ENCODE data around the gene TAF6. TPM values are rescaled to one million over a fixed set of nuclear protein-coding genes. Genes with fewer than 3 reads are reported as not detected.

Gene TAF6
- total RNA-seq, 5 donors from 2014 or later (not counting 1 experiment from before 2014, with no cell fraction given) = 44.1 to 73.5 (median 61.3) TPM

DNA sequence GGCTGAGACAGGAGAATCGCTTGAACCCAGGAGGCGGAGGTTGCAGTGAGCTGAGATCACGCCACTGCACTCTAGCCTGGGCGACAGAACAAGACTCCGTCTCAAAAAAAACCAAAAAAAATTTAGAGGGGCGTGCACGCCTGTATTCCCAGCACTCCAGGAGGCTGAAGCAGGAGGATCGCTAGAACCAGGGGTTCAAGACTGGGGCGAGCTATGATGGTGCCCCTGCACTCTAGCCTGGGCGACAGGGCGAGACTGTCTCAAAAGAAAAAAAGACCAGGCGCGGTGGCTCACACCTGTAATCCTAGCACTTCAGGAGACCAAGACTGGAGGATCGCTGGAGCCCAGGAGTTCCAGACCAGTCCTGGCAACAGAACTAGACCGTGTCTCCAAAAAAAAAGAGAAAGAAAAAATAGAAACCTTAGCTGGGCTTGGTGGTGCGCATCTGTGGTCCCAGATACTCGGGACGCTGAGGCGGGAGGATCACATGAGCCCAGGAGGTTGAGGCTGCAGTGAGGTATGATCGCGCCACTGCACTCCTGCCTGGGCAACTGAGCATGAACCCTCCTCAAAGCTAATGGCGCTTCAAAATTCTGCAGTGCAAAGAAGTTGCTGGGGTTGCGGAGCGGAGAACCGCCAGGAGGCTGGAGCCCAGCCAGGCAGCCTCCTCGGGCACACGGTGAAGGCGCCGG lies 7.2 kb upstream of the TAF6 start:
- H3K4me1 ChIP-seq (ENCODE audit: control insufficient read depth in 1 of 2, extremely low read depth in 1 of 2, insufficient read depth in 2 of 2, low read length in 2 of 2) = peaks cover 7 to 52% of the 10 kb centered on the region in 2 experiments

DNA sequence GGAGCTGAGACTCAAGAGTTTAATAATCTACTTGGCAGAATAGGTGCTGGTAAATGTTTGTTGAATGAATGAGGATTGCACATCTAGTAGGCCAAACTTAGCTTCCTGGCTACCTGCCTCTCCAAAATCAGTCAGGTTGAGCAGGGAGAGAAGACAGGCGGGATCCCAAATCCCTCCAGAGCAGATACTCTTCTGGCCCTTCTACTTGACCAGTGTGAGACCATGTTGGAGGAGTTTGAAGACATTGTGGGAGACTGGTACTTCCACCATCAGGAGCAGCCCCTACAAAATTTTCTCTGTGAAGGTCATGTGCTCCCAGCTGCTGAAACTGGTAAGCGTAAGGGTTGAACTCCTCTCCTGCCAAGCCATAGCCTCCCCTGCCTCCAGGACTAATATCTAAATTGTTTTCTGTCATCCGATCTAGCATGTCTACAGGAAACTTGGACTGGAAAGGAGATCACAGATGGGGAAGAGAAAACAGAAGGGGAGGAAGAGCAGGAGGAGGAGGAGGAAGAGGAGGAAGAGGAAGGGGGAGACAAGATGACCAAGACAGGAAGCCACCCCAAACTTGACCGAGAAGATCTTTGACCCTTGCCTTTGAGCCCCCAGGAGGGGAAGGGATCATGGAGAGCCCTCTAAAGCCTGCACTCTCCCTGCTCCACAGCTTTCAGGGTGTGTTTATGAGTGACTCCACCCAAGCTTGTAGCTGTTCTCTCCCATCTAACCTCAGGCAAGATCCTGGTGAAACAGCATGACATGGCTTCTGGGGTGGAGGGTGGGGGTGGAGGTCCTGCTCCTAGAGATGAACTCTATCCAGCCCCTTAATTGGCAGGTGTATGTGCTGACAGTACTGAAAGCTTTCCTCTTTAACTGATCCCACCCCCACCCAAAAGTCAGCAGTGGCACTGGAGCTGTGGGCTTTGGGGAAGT lies 5.4 kb upstream of the TAF6 start:
- DNase-seq = no peak
- H3K27ac Mint-ChIP-seq = peak overlapping the region; percentile 74 to 100
- POLR2A ChIA-PET = interaction anchor here (0.5 to 0.8 kb wide), 5 partner anchors 24 to 661 kb away, joined by 3 to 6 read pairs (median 3); partner anchors contain the start of gene MCM7 (in 1 of the 2)
- no peaks in the 10 kb centered on the region for H3K27me3 Mint-ChIP-seq
- no peaks in the 10 kb centered on the region for H3K9me3 Mint-ChIP-seq
- Histone ChIP-seq H3K36me3 (ENCODE audit: control insufficient read depth in 2 of 2, extremely low read depth in 1 of 2, insufficient read depth in 1 of 2, low read length in 1 of 2) (peaks cover 0 to 13% of the 10 kb centered on the region in 2 donors), H3K27ac (ENCODE audit: low read length) (no peak overlapping the region), H3K4me1 (ENCODE audit: control insufficient read depth in 1 of 2, extremely low read depth in 1 of 2, insufficient read depth in 2 of 2, low read length in 2 of 2) (peaks cover 7 to 53% of the 10 kb centered on the region in 2 experiments), H3K27me3 (replicated peaks in 1 of 2; ENCODE audit: control insufficient read depth in 2 of 2, extremely low read depth in 1 of 2, insufficient read depth in 2 of 2, low read length in 1 of 2) (no peaks in the 10 kb centered on the region), H3K9me3 (no peaks in the 10 kb centered on the region), H3K4me3 (ENCODE audit: control insufficient read depth in 1 of 2, extremely low read depth in 1 of 2, low read length in 1 of 2) (no peak overlapping the region)
- no peak for ATAC-seq (replicated peaks in 1 of 4)
- H3K36me3 Mint-ChIP-seq = peaks cover 12% of the 10 kb centered on the region
- peaks cover 45 to 49% (median 47%) of the 10 kb centered on the region in 3 donors for H3K4me1 Mint-ChIP-seq
- H3K4me3 Mint-ChIP-seq = peak overlapping the region; percentile 98 to 100 (median 100)
- WGBS (ENCODE audit: insufficient coverage) = 100% methylated on average over 1 of the region's 4 CpGs
- CTCF ChIA-PET = interaction anchor here (0.5 to 0.6 kb wide), 6 partner anchors 11 to 580 kb away, joined by 3 to 7 read pairs (median 4); no protein-coding TSS in a partner anchor

More for the DNA sequence above, 7.2 kb upstream of the TAF6 start:
- Histone ChIP-seq H3K9me3 (no peaks in the 10 kb centered on the region), H3K27me3 (replicated peaks in 1 of 2; ENCODE audit: control insufficient read depth in 2 of 2, extremely low read depth in 1 of 2, insufficient read depth in 2 of 2, low read length in 1 of 2) (no peaks in the 10 kb centered on the region), H3K36me3 (ENCODE audit: control insufficient read depth in 2 of 2, extremely low read depth in 1 of 2, insufficient read depth in 1 of 2, low read length in 1 of 2) (peaks cover 0 to 13% of the 10 kb centered on the region in 2 donors), H3K4me3 (ENCODE audit: control insufficient read depth in 1 of 2, extremely low read depth in 1 of 2, low read length in 1 of 2) (peak overlapping the region; percentile 82 to 91), H3K27ac (ENCODE audit: low read length) (peak overlapping the region; percentile 97)
- Mint-ChIP-seq H3K4me1 (peaks cover 41 to 44% (median 42%) of the 10 kb centered on the region in 3 donors), H3K9me3 (no peaks in the 10 kb centered on the region), H3K27ac (peak overlapping the region; percentile 100), H3K36me3 (peaks cover 12% of the 10 kb centered on the region), H3K27me3 (no peaks in the 10 kb centered on the region), H3K4me3 (peak overlapping the region; percentile 98 to 100 (median 100))
- ChIA-PET POLR2A (interaction anchor here (0.6 to 0.9 kb wide), 5 partner anchors 26 to 653 kb away, joined by 3 to 13 read pairs (median 3); partner anchors contain the start of gene GPC2 (in 1 of the 2)), CTCF (interaction anchor here in 1 of 2 donors (1.0 to 1.1 kb wide), 2 partner anchors 22 to 667 kb away, joined by 3 to 6 read pairs; partner anchors contain the start of gene LAMTOR4)
- no peak for ATAC-seq (replicated peaks in 1 of 4)
- no peak for DNase-seq
- 5% methylated on average over 25 of the region's 29 CpGs for WGBS (ENCODE audit: insufficient coverage)

DNA sequence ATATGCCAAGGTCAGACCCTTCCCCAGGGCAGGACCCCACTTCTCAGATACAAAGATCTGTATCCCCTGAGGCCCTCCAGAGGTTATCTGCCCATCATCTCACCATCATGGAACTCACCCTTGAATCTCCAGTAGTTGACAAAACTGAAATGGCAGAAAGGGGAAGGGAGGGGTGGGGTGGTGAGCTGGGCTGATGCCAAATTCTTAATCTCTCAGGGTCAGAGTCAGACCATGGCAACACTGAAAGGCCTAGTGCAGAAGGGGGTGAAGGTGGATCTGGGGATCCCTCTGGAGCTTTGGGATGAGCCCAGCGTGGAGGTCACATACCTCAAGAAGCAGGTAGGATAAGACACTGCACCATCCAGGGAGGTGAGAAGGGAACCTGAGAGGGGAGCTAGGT lies 3.4 kb upstream of the TAF6 start:
- WGBS (ENCODE audit: insufficient coverage) = 100% methylated on average over 1 of the region's 1 CpG
- no peak overlapping the region for H3K4me3 Mint-ChIP-seq
- Histone ChIP-seq H3K27ac (ENCODE audit: low read length) (no peak overlapping the region), H3K9me3 (no peaks in the 10 kb centered on the region), H3K27me3 (replicated peaks in 1 of 2; ENCODE audit: control insufficient read depth in 2 of 2, extremely low read depth in 1 of 2, insufficient read depth in 2 of 2, low read length in 1 of 2) (no peaks in the 10 kb centered on the region), H3K36me3 (ENCODE audit: control insufficient read depth in 2 of 2, extremely low read depth in 1 of 2, insufficient read depth in 1 of 2, low read length in 1 of 2) (peaks cover 0 to 13% of the 10 kb centered on the region in 2 donors), H3K4me3 (ENCODE audit: control insufficient read depth in 1 of 2, extremely low read depth in 1 of 2, low read length in 1 of 2) (no peak overlapping the region), H3K4me1 (ENCODE audit: control insufficient read depth in 1 of 2, extremely low read depth in 1 of 2, insufficient read depth in 2 of 2, low read length in 2 of 2) (peaks cover 9 to 52% of the 10 kb centered on the region in 2 experiments)
- H3K9me3 Mint-ChIP-seq = no peaks in the 10 kb centered on the region
- peak overlapping the region in 1 of 2 donors; percentile 28 for H3K27ac Mint-ChIP-seq
- ChIA-PET CTCF (interaction anchor here (0.5 to 0.6 kb wide), 3 partner anchors 12 to 360 kb away, joined by 4 to 5 read pairs (median 4); no protein-coding TSS in a partner anchor), POLR2A (interaction anchor here in 1 of 2 donors (0.6 kb wide), 1 partner anchor 42 kb away, joined by 3 read pairs; no protein-coding TSS in a partner anchor)
- H3K4me1 Mint-ChIP-seq = peaks cover 50 to 53% (median 52%) of the 10 kb centered on the region in 3 donors
- H3K36me3 Mint-ChIP-seq = peaks cover 12% of the 10 kb centered on the region
- no peaks in the 10 kb centered on the region for H3K27me3 Mint-ChIP-seq
- no peak for DNase-seq
- ATAC-seq (replicated peaks in 1 of 4) = no peak

DNA sequence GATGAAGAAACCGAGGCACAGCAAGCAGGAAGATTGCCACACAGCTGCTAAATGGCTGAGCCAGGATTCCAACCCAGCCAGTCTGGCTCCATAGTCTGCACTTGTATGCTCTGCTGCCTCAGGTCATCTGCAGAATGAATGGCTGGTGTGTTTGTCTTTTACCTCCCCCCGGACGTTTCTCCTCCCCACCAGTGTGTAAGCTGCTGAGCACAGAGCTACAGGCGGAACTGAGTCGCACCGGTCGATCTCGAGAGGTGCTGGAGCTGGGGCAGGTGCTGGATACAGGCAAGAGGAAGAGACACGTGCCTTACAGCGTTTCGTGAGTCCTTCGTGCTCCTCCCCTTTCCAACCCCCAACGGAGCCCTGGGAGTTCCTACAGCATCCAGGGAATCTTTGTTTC lies 2.9 kb upstream of the TAF6 start:
- ATAC-seq (replicated peaks in 1 of 4) (no peak), DNase-seq (no peak)
- ChIA-PET CTCF (interaction anchor here (0.6 to 0.7 kb wide), 3 partner anchors 19 to 361 kb away, joined by 4 to 5 read pairs (median 4); no protein-coding TSS in a partner anchor), POLR2A (interaction anchor here in 1 of 2 donors (0.6 kb wide), 1 partner anchor 41 kb away, joined by 3 read pairs; no protein-coding TSS in a partner anchor)
- Histone ChIP-seq H3K4me3 (ENCODE audit: control insufficient read depth in 1 of 2, extremely low read depth in 1 of 2, low read length in 1 of 2) (no peak overlapping the region), H3K36me3 (ENCODE audit: control insufficient read depth in 2 of 2, extremely low read depth in 1 of 2, insufficient read depth in 1 of 2, low read length in 1 of 2) (peaks cover 0 to 13% of the 10 kb centered on the region in 2 donors), H3K9me3 (no peaks in the 10 kb centered on the region), H3K27me3 (replicated peaks in 1 of 2; ENCODE audit: control insufficient read depth in 2 of 2, extremely low read depth in 1 of 2, insufficient read depth in 2 of 2, low read length in 1 of 2) (no peaks in the 10 kb centered on the region), H3K27ac (ENCODE audit: low read length) (no peak overlapping the region), H3K4me1 (ENCODE audit: control insufficient read depth in 1 of 2, extremely low read depth in 1 of 2, insufficient read depth in 2 of 2, low read length in 2 of 2) (peaks cover 9 to 52% of the 10 kb centered on the region in 2 experiments)
- no peaks in the 10 kb centered on the region for H3K9me3 Mint-ChIP-seq
- H3K4me3 Mint-ChIP-seq = no peak overlapping the region
- H3K36me3 Mint-ChIP-seq = peaks cover 12% of the 10 kb centered on the region
- WGBS (ENCODE audit: insufficient coverage) = 98% methylated on average over 7 of the region's 13 CpGs
- H3K27me3 Mint-ChIP-seq = no peaks in the 10 kb centered on the region
- H3K4me1 Mint-ChIP-seq = peaks cover 50 to 53% (median 52%) of the 10 kb centered on the region in 3 donors
- peak overlapping the region in 1 of 2 donors; percentile 46 for H3K27ac Mint-ChIP-seq

DNA sequence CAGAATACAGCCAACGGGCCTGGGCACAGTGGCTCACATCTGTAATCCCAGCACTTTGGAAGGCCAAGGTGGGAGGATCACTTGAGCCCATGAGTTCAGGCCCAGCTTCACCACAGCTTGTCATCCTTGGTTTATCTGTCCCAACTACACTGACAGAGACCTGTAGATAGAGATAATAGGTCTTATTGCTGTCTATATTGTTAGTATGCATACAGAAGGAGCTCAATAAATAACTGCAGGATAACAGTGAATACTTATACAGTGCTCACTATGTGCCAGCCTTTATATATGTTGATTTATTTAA lies 1.5 kb upstream of the TAF6 start:
- Histone ChIP-seq H3K27ac (ENCODE audit: low read length) (peak overlapping the region; percentile 98), H3K4me1 (ENCODE audit: control insufficient read depth in 1 of 2, extremely low read depth in 1 of 2, insufficient read depth in 2 of 2, low read length in 2 of 2) (peaks cover 9 to 43% of the 10 kb centered on the region in 2 experiments), H3K36me3 (ENCODE audit: control insufficient read depth in 2 of 2, extremely low read depth in 1 of 2, insufficient read depth in 1 of 2, low read length in 1 of 2) (peaks cover 0 to 13% of the 10 kb centered on the region in 2 donors), H3K27me3 (replicated peaks in 1 of 2; ENCODE audit: control insufficient read depth in 2 of 2, extremely low read depth in 1 of 2, insufficient read depth in 2 of 2, low read length in 1 of 2) (no peaks in the 10 kb centered on the region), H3K4me3 (ENCODE audit: control insufficient read depth in 1 of 2, extremely low read depth in 1 of 2, low read length in 1 of 2) (peak overlapping the region in 1 of 2 donors; percentile 92), H3K9me3 (no peaks in the 10 kb centered on the region)
- no peak for ATAC-seq (replicated peaks in 1 of 4)
- no peak for DNase-seq
- Mint-ChIP-seq H3K27ac (peak overlapping the region; percentile 99), H3K4me1 (peaks cover 40 to 51% (median 42%) of the 10 kb centered on the region in 3 donors), H3K9me3 (no peaks in the 10 kb centered on the region), H3K4me3 (peak overlapping the region; percentile 86 to 98 (median 96)), H3K27me3 (no peaks in the 10 kb centered on the region), H3K36me3 (peaks cover 12% of the 10 kb centered on the region)
- POLR2A ChIA-PET = interaction anchor here (0.6 to 1.2 kb wide), 5 partner anchors 20 to 491 kb away, joined by 3 to 9 read pairs (median 4); partner anchors contain the start of genes AP4M1 (in 1 of the 2) and MCM7 (in 1 of the 2)
- 20% methylated on average over 1 of the region's 1 CpG for WGBS (ENCODE audit: insufficient coverage)
- CTCF ChIA-PET = interaction anchor here (0.6 to 1.8 kb wide), 7 partner anchors 9 to 201 kb away, joined by 3 to 9 read pairs (median 3); partner anchors contain the start of genes AP4M1 (in 1 of the 2), MCM7 (in 1 of the 2) and TRIM4 (in 1 of the 2)

Measured in T-cell (primary cell).